Activated CD4-positive, alpha-beta T cell treated with anti-CD3 and anti-CD28 coated beads for 48 hours (primary cell): ENCODE data around the gene BBC3.
A peak's percentile ranks its signal among the peaks of the same experiment; 100 is the strongest.
"Not testable (repeated sequence)": the region's sequence is repeated elsewhere in the genome, so short reads cannot be mapped to it uniquely, and the experiment has no call there.

Experiments used
- DNase-seq: peaks from one replicate; pipeline ENCODE4 v3.0.0-alpha.2; 2020

The BBC3 gene

GRCh38 chr19:47257411-47258169, 26.6 kb upstream of the BBC3 start:
- no peak for DNase-seq

- DNase-seq = peak; percentile 100
Measured at GRCh38 chr19:47256693-47257410, 25.9 kb upstream of the BBC3 start.

- peak; percentile 98 for DNase-seq
Measured at GRCh38 chr19:47255879-47256692, 25.1 kb upstream of the BBC3 start, which contains the start of gene CCDC9. TSS of gene CCDC9 (plus strand) at chr19:47256525. CDS start at chr19:47258401, 1,876 bp downstream.

GRCh38 chr19:47253970-47254369, 23.0 kb upstream of the BBC3 start:
- DNase-seq = no peak

- DNase-seq = no peak
Measured at GRCh38 chr19:47253467-47253881, 22.5 kb upstream of the BBC3 start.

GRCh38 chr19:47253016-47253415, 22.0 kb upstream of the BBC3 start:
- not testable (repeated sequence) for DNase-seq

- DNase-seq = peak; percentile 89
Measured at GRCh38 chr19:47247308-47247990, 16.4 kb upstream of the BBC3 start.

GRCh38 chr19:47243776-47244547, 13.0 kb upstream of the BBC3 start:
- DNase-seq = peak; percentile 95

GRCh38 chr19:47243364-47243775, 12.4 kb upstream of the BBC3 start:
- no peak for DNase-seq

GRCh38 chr19:47241919-47242577, 11.0 kb upstream of the BBC3 start:
- no peak for DNase-seq

- DNase-seq = peak; percentile 88
Measured at GRCh38 chr19:47240996-47241918, 10.3 kb upstream of the BBC3 start.

GRCh38 chr19:47240556-47240955, 9.6 kb upstream of the BBC3 start:
- no peak for DNase-seq

- DNase-seq = peak; percentile 52
Measured at GRCh38 chr19:47239610-47240296, 8.8 kb upstream of the BBC3 start.

GRCh38 chr19:47239152-47239551, 8.2 kb upstream of the BBC3 start:
- no peak for DNase-seq

GRCh38 chr19:47236072-47236675, 5.2 kb upstream of the BBC3 start:
- DNase-seq = no peak

GRCh38 chr19:47232422-47233211, 1.6 kb upstream of the BBC3 start:
- DNase-seq = peak; percentile 50

- peak; percentile 88 for DNase-seq
Measured at GRCh38 chr19:47231215-47232054, 436 bp upstream of the BBC3 start.
